ENCODE data around the gene TAS2R38.

- TF ChIP-seq PATZ1 (CRISPR knock-in tag; IDR thresholded peaks at IDR 0.05; ENCODE audit: borderline replicate concordance) (no peak), BACH2 (CRISPR knock-in tag; IDR thresholded peaks at IDR 0.05; ENCODE audit: borderline replicate concordance) (no peak), ZNF565 (CRISPR knock-in tag; conservative IDR thresholded peaks at IDR 0.05; ENCODE audit: low read depth) (no peak), ISL1 (CRISPR knock-in tag; IDR thresholded peaks at IDR 0.05) (no peak), ARNTL (CRISPR knock-in tag; IDR thresholded peaks at IDR 0.05; ENCODE audit: borderline replicate concordance, low read depth) (no peak), POU6F1 (CRISPR knock-in tag; IDR thresholded peaks at IDR 0.05; ENCODE audit: borderline replicate concordance, low read depth) (no peak)
Measured at GRCh38 chr7:141949451-141949850, 24.1 kb downstream of the TAS2R38 start.
